Eye (tissue), 1 donor: ENCODE results near the gene NDST3.
"Not testable (repeated sequence)": the region's sequence is repeated elsewhere in the genome, so short reads cannot be mapped to it uniquely, and the experiment has no call there.

ENCODE experiments used
- DNase-seq: peaks from one replicate; pipeline ENCODE4 v3.0.0-alpha.2; 2015

Gene NDST3

GRCh38 chr4:118278473-118279274 lies 244.4 kb downstream of the NDST3 start:
- peak; percentile 97 for DNase-seq

GRCh38 chr4:118279328-118279727 lies 245.0 kb downstream of the NDST3 start:
- DNase-seq = no peak

GRCh38 chr4:118279920-118280432 lies 245.7 kb downstream of the NDST3 start:
- no peak for DNase-seq

GRCh38 chr4:118280501-118281218 lies 246.4 kb downstream of the NDST3 start:
- DNase-seq = peak; percentile 82

GRCh38 chr4:118281611-118282442 lies 247.5 kb downstream of the NDST3 start:
- DNase-seq = peak; percentile 72

- peak; percentile 10 for DNase-seq
These were observed 248.4 kb downstream of the NDST3 start for GRCh38 chr4:118282692-118283091.

- DNase-seq = no peak
These were observed 249.9 kb downstream of the NDST3 start for GRCh38 chr4:118284169-118284568.

GRCh38 chr4:118285931-118286330 lies 251.6 kb downstream of the NDST3 start:
- no peak for DNase-seq

- no peak for DNase-seq
These were observed 252.4 kb downstream of the NDST3 start for GRCh38 chr4:118286685-118287084.

GRCh38 chr4:118287711-118288451 lies 253.6 kb downstream of the NDST3 start:
- peak; percentile 35 for DNase-seq

GRCh38 chr4:118289794-118290193 lies 255.5 kb downstream of the NDST3 start:
- peak; percentile 64 for DNase-seq

- DNase-seq = no peak
These were observed 256.7 kb downstream of the NDST3 start for GRCh38 chr4:118290951-118291350.

GRCh38 chr4:118296729-118297128 lies 262.4 kb downstream of the NDST3 start:
- no peak for DNase-seq

- not testable (repeated sequence) for DNase-seq
These were observed 265.3 kb downstream of the NDST3 start for GRCh38 chr4:118299619-118300018.

- no peak for DNase-seq
These were observed 273.4 kb downstream of the NDST3 start for GRCh38 chr4:118307643-118308042.
